ENCODE data around the gene PLPP2.

The PLPP2 gene

GRCh38 chr19:293436-294110, 2.4 kb upstream of the PLPP2 start:
- no peak for DNase-seq (ENCODE audit: low read depth)

GRCh38 chr19:292951-293350, 1.7 kb upstream of the PLPP2 start:
- DNase-seq (ENCODE audit: low read depth), result no peak

DNA sequence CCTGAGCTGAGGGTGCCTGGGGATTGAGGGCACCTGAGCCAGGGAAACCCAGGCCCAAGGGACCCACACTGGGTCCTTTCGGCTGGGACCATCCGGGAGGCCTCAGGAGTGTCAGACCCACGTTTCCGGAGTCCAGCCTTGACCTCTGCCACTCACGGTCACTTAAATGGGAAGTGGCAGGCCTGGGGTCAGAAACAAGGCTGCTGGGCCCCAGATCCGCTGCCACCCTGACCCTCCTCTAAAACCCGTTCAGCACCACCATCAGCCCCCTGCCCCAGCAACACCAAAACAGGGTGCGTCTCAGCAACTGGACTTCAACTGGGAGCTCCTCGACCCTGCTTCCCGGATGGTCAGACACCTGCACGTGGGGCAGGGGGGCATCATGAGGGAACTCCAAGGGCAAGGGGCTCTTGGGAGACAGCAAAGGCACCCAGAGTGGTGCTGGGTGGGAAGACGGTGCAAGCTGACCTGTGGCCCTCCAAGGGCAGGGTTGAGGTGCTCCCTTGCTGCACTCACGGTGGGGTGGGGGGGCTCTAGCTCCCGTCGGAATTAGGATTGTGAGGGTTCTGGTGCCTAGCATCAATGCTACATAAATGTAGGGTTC, 1.2 kb upstream of the PLPP2 start:
- no peak for DNase-seq (ENCODE audit: low read depth)

DNA sequence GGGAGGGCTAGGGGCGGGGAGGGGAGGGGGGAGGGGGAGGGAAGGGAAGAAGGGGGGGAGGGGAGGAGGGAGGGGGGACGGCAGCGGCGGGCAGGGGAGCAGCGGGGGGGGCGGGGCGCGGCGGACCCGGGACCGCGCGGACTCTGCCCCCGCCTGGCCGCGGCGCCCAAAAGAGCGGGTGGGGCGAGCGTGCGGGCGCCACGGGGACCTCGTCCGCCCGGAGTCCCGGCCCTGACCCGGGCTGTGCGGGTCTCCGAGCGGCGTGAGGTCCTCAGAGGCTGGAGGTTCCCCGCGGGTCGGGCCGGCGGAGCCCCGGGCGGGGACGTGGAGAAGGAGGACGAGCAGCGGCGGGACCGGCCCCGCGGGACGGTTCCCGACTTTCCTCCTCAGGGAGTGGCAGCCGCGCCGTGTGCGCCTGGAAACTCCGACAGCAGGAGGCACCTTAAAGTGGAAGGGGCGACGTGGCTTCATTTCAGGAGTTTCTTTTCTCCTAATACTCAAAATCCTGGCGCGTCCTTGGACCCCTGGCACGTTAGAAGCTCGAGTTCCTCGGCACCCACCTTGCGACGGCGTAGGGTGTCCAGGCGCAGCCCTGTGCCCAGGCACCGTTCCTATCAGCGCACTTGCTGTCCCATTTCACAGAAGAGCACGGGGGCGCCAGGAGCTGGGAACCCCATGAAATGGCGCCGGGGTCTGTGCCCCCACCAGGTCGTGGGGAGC, 518 bp upstream of the PLPP2 start:
- DNase-seq (ENCODE audit: low read depth), result no peak

DNA sequence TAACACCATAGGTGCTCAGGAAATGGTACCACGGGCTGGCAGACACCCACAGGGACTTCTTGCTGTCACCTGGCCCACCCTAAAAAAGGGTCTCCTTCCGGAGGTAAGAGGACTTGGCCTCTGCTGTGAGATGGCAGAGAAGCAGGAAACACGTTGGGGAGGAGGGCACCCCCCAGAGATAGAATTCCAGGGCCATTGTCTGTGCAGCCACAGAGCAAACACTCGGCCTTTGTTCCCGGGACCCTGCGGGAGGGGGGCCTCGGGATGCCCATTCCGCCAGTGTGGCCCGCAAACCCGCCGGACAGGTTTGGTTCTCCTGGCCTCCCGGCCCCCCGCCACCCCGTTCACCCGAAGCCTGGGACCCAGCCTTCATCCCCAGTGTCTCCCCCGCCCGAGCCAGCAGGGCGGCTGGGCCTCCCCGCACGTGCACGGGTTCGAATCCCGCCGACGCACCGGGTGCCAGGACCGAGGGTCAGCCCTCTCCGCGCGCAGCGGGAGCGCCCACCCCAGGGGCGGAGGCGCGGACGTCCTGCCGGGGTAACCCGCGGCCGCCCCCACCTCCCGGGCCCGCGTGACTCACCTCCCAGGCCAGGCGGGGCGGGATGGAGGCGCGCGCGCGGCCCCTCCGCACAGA, 714 bp downstream of the PLPP2 start:
- DNase-seq (ENCODE audit: low read depth), result peak; percentile 22

DNA sequence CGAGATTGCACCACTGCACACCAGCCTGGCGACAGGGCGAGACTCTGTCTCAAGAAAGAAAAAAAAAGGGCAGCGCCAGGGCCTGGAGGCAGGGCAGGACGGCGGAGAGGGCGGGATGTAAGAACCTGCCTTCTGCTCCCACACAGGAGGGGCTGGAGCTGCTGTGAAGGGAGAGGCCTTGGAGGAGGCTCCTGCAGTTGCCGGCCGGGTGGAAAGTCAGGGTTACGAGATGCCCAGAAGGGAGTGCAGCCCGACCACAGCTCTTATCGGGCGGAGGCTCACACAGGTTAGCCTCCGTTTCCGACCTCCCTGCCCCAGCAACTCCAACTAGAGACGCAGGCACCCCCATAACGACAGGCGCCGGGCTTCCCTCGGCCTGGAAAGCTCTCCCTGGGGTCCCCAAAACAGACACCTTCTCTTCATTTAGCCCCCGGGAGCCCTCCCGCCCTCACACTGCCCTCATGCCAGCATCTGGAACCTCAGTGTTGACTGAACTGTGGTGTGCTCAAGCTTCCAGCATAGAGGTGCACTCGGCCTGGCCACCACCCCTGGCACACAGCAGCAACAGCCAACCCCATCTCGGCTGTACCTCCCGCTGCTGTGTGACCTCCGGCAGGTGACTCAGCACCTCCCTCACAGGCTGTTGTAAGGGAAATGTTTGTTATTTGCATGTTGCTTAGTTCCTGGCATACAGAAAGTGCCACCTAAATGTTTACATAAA, 1.4 kb downstream of the PLPP2 start:
- DNase-seq (ENCODE audit: low read depth), result peak; percentile 14

DNA sequence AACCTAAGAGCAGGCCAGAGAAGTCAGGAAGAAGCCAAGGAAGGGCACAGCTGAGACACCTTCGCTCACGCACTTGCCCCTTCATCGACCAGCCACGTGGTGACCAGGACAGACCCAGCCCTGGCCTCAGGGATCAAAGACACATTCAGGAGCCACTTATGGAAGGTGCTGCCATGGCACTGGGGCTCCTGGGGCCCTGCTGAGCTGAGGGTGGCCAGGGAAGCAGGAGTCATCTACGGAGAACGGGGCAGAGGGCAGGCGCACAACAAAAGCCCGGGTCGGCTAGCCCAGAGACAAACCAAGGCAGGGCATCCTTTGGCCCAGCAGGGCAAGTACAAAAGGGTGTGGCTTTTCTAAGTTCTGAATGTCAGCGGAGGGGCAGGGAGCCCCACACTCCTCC, 2.3 kb downstream of the PLPP2 start:
- DNase-seq (ENCODE audit: low read depth), result no peak

DNA sequence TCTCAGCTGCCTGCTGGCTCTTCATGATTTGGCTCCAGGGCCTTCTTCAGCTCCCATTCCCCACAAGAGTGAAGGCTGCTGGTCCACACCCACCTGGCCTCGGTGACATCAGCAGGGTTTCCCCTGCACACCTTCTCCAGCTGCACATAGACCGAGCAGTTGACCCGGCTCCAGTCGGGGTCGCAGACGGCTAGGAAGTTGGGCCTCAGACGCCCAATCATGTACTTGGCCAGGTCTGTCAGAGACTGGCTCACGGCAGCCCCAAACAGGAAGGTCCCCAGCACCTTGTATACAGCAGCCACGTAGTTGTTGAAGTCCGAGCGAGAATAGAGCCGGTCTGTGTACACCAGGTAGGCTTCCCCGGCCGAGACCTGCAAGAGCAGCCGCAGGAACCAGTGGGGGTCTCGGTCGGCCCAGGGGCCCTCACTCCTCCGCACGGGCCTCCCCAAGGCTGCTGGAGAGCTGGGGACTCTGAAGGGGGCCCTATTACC, 3.8 kb downstream of the PLPP2 start:
- DNase-seq (ENCODE audit: low read depth), result no peak

DNA sequence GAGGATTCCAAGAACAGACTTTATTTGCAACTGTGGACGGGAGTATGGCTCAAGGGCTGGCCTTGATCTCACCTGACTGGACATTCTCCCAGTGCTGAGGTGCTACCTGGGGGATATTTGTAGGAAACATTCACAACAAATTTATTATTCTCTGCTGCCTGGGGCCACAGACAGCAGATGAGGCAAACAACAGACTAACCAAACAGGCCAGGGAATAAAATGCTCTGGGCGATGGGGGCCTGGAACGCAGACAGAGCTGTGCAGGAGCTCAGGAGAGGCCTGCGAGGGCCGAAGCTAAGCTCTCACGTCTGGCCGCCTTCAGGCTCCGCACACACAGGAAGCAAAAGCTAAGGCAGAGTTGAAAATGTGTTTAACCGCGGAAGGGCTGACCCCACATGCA, 7.8 kb downstream of the PLPP2 start:
- DNase-seq (ENCODE audit: low read depth), result no peak

GRCh38 chr19:282501-282900, 8.7 kb downstream of the PLPP2 start:
- DNase-seq (ENCODE audit: low read depth), result no peak

DNA sequence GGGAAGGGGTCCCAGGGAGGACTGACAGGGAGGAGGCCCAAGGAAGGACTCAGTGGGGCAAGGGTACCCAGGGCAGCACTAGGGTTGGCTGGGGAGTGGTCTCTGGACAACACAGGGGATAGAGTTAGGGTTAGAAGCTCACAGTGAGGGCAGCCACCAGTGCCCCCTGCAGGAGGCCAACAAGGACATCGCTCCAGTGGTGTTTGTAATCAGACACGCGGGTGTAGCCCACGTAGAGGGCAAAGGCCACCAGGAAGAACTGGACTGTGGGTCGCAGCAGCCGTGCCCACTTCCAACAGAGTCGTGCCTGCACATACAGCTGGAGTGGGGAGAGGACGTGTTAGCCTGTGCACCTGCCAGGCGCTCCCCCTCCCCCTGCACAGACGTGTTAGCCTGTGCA, 9.2 kb downstream of the PLPP2 start:
- DNase-seq (ENCODE audit: low read depth), result no peak

- DNase-seq (ENCODE audit: low read depth), result no peak
Observed at GRCh38 chr19:281156-281853, 9.9 kb downstream of the PLPP2 start.

GRCh38 chr19:280541-281009, 10.6 kb downstream of the PLPP2 start:
- DNase-seq (ENCODE audit: low read depth), result no peak

DNA sequence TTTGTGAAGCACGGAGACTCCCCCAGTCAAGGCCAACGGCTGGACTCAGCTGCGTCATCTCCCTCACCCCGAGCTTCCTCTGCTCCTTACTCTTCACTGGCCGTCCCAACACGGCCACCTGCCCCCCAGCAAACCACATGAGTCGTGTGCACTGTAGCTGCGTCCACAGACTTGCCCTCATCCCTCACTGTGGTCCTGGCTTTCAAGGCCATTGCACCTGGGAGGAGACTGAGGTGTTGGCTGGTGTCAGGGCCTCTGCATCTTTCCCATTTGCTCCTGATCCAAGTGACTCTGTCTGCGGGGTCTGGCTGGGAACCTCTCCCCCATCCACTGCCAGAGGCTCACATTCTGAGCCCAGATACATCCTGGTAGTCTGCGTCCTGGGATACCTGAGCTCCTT, 11.5 kb downstream of the PLPP2 start:
- DNase-seq (ENCODE audit: low read depth), result no peak

DNA sequence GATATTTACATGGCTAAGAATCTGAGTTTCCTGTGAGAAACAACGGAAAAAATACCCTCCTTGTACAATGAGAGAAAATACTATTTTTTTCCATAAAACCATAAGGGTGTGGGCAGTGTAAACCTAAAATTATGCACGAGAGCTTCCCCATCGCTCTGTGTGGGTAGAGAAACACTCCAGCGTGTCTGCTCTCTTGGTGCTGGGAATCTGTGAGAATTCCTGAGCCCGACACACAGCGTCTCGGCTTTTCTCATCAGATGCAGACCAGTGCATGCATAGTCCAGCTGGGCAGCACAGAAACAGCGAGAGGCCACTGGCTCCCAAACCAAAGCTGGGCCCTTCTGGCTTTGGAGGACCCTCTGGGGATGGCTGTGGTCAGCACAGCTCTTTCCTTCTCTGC, 12.0 kb downstream of the PLPP2 start:
- DNase-seq (ENCODE audit: low read depth), result no peak

DNA sequence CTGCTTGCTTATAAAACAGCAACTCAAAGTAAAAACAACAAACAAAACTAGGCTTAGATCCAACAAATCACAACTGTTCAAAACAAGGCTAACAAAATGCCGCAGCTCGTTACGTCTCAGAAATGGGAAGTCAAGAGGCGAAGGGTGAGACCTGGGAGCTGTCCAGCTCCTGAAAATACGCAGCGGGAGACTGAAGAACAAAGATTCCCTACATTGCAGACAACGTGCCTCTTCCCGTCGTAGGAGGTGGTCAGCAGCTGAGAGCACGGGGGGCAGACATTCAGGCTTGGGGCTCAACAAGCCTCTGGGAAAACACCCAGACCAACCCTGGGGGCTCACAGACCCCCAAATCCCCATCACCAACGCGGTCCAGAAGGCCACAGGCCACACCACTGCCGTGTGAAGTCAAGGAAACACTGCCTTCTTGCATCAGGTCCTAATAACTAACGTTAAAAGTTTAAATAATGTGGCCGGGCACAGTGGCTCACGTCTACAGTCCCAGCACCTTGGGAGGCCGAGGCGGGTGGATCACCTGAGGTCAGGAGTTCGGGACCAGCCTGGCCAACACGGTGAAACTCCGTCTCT, 13.5 kb downstream of the PLPP2 start:
- DNase-seq (ENCODE audit: low read depth), result no peak

GRCh38 chr19:277131-277530, 14.1 kb downstream of the PLPP2 start:
- DNase-seq (ENCODE audit: low read depth), result no peak

DNA sequence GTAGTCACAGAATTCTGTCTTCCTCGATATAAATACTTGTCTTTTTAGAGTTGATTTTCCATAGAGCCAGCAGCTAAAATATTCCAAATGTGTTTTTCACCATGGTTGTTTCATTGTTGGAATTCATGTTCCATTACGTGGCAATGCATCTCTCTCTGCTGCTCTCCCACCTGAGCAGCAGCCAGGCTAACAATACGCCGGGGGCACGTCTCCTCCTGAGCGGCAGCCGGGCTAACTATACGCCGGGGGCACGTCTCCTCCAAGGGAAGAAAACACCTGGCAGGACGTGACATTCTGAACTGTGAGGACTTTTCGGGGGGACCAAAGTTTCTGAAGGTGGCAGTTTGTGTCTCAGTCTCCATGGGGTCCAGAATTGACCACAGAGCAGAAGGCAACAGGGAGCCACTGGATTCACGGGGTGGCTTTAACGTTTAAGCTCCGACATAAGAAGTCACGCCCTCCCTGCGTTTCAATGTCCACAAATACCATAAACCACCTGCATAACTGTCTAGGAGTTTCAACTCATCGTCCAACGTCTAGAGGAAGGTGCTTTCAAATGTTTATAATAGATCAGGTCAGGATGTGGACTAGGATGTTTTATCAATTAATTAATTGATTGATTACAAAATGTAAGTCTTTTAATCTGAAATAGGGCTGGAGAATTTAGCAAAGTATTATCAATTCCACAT, 15.1 kb downstream of the PLPP2 start:
- DNase-seq (ENCODE audit: low read depth), result no peak

- DNase-seq (ENCODE audit: low read depth), result no peak
Observed at GRCh38 chr19:275000-275399, 16.2 kb downstream of the PLPP2 start.

- DNase-seq (ENCODE audit: low read depth), result no peak
Observed at GRCh38 chr19:273393-273792, 17.8 kb downstream of the PLPP2 start.
